ENCODE results near the gene MYLK.

GRCh38 chr3:123815981-123816380 is 68.2 kb downstream of the MYLK start:
- no peak for TF ChIP-seq POLR2AphosphoS5 (IDR thresholded peaks at IDR 0.05; ENCODE audit: low read depth)
- TF ChIP-seq REST (IDR thresholded peaks at IDR 0.05; ENCODE audit: insufficient replicate concordance, low read depth) = no peak
- TF ChIP-seq CTCF (IDR thresholded peaks at IDR 0.05; ENCODE audit: insufficient read depth, low read length) = no peak

Data from HL-60 (cell line).